ENCODE measurements around the gene RAD51B.

GRCh38 chr14:68627050-68627867 is 807.7 kb downstream of the RAD51B start:
- TF ChIP-seq EP300 (IDR thresholded peaks at IDR 0.05; ENCODE audit: low read depth) (no peak), POLR2A (IDR thresholded peaks at IDR 0.05) (no peak)
- TF ChIP-seq, protein P1, sequence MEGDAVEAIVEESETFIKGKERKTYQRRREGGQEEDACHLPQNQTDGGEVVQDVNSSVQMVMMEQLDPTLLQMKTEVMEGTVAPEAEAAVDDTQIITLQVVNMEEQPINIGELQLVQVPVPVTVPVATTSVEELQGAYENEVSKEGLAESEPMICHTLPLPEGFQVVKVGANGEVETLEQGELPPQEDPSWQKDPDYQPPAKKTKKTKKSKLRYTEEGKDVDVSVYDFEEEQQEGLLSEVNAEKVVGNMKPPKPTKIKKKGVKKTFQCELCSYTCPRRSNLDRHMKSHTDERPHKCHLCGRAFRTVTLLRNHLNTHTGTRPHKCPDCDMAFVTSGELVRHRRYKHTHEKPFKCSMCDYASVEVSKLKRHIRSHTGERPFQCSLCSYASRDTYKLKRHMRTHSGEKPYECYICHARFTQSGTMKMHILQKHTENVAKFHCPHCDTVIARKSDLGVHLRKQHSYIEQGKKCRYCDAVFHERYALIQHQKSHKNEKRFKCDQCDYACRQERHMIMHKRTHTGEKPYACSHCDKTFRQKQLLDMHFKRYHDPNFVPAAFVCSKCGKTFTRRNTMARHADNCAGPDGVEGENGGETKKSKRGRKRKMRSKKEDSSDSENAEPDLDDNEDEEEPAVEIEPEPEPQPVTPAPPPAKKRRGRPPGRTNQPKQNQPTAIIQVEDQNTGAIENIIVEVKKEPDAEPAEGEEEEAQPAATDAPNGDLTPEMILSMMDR (IDR thresholded peaks at IDR 0.05), result no peak
